Epithelial cell of proximal tubule (primary cell): ENCODE results near the gene MYRIP. TPM values are rescaled to one million over a fixed set of nuclear protein-coding genes. Genes with fewer than 3 reads are reported as not detected.
"Not testable (repeated sequence)": the region's sequence is repeated elsewhere in the genome, so short reads cannot be mapped to it uniquely, and the experiment has no call there.

Experiments
- DNase-seq: peaks from one replicate; pipeline ENCODE4 v3.0.0-alpha.2; 2011; ENCODE audit warnings: low read depth
- H3K4me3 ChIP-seq: 2 replicates; pipeline ENCODE4 v1.5.1; 2011; ENCODE audit warnings: low read depth, mild to moderate bottlenecking, low read length
- total RNA-seq: library from RNA; depleted of rRNA; stranded (reverse); fragments of >200 nt; gene quantifications from 2 replicates; pipeline ENCODE4 v1.2.3, GENCODE V29; 2015
- TF ChIP-seq, protein P1 (sequence below): conservative IDR thresholded peaks from 2 replicates; pipeline ENCODE4 v1.5.1; 2012; ENCODE audit warnings: low read depth, mild to moderate bottlenecking, low read length

MYRIP gene
- total RNA-seq, 1 donor from 2014 or later = 0.12 TPM

DNA sequence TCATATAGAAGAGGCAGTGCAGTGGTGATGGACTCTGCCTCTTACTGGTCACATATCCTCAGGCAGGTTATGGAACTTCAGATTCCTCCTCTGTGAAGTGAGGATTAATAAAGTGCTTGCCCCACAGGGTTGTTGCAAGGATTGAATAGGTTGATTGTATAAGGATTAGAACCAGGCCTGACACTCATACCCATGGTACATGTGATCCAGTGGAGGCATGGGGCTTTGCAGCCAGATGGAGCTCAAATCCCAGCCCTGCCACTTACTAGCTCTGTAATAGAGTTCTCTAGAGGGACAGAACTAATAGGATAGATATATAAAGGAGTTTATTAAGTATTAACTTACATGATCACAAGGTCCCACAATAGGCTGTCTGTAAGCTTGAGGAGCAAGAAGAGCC is 315.5 kb downstream of the MYRIP start:
- no peak for DNase-seq
- TF ChIP-seq, protein P1, sequence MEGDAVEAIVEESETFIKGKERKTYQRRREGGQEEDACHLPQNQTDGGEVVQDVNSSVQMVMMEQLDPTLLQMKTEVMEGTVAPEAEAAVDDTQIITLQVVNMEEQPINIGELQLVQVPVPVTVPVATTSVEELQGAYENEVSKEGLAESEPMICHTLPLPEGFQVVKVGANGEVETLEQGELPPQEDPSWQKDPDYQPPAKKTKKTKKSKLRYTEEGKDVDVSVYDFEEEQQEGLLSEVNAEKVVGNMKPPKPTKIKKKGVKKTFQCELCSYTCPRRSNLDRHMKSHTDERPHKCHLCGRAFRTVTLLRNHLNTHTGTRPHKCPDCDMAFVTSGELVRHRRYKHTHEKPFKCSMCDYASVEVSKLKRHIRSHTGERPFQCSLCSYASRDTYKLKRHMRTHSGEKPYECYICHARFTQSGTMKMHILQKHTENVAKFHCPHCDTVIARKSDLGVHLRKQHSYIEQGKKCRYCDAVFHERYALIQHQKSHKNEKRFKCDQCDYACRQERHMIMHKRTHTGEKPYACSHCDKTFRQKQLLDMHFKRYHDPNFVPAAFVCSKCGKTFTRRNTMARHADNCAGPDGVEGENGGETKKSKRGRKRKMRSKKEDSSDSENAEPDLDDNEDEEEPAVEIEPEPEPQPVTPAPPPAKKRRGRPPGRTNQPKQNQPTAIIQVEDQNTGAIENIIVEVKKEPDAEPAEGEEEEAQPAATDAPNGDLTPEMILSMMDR = no peak
- no peak overlapping the region for H3K4me3 ChIP-seq

DNA sequence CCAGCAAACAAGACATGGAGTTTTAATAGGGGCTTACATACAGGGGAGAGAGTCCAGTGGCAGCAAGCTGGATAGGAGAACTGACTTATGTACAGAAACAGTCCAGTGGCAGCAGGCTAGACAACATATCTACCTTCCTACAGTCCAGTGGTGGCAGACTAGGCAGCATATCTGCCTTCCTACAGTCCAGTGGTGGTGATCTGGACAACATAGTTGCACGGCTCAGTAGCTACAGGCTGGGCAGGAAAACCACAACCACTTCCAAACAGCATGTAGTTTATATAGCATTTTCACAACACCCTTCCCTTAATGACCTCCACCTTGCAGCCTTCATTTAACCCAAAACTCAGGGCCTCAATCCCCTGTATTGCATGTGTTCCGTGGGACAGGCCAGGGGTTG is 318.8 kb downstream of the MYRIP start:
- no peak for DNase-seq
- TF ChIP-seq, protein P1 = no peak
- no peak overlapping the region for H3K4me3 ChIP-seq

DNA sequence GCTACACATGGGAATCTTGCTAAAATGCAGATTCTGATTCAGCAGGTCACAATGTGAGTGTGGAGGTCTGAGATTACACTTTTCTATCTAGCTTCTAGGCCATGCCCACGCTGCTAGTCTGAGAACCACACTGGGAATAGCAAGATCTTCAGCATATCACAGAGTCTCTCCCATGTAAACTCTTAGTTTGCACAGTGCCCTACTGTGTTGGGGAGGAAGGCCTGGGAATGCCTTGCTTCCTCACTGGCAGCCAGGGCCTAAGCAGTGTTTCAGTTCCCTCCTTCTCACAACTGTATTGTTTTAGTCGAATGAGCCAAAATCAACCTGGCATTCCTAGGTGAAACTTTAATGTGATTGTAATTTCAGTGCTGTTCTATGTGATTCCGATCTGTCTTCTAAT is 320.1 kb downstream of the MYRIP start:
- DNase-seq = no peak
- no peak overlapping the region for H3K4me3 ChIP-seq
- TF ChIP-seq, protein P1 = no peak

DNA sequence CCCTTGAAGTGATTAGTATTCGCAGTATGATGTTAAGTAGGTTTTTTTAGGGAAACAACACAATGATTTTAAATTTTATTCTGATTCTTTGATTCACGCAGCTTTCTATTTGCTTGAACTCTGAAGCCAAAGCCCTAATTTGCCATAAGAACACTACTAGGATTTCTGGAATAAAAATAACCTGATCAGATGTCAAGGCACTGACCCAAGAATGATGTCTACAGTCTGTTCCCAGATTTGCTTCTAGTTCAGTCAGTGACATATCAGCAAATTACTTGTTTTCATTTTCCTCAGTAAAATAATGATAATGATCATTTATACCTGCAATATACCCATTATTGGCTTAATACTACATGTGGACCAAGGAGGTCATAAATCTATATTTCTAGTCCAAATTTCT is 320.6 kb downstream of the MYRIP start:
- TF ChIP-seq, protein P1 = no peak
- DNase-seq = no peak
- H3K4me3 ChIP-seq = no peak overlapping the region

DNA sequence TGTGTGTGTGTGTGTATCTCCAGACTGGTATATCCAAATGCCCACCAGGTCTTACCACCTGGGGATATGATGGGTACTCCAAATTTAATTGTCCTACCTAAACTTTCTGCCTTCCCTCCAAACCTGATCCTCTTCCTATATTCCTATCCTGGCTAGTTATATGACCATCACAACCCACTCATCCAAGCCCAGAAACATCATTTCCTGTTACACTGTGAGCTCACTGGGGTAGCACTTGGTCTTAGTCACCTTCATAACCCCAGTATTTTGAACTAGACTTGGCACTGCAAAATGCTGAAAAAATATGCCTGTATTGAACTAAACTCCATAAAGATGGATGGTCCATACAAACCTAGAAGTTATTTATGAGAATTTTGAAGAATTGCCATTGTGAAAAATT is 321.3 kb downstream of the MYRIP start:
- no peak for DNase-seq
- H3K4me3 ChIP-seq = no peak overlapping the region
- TF ChIP-seq, protein P1 = no peak

DNA sequence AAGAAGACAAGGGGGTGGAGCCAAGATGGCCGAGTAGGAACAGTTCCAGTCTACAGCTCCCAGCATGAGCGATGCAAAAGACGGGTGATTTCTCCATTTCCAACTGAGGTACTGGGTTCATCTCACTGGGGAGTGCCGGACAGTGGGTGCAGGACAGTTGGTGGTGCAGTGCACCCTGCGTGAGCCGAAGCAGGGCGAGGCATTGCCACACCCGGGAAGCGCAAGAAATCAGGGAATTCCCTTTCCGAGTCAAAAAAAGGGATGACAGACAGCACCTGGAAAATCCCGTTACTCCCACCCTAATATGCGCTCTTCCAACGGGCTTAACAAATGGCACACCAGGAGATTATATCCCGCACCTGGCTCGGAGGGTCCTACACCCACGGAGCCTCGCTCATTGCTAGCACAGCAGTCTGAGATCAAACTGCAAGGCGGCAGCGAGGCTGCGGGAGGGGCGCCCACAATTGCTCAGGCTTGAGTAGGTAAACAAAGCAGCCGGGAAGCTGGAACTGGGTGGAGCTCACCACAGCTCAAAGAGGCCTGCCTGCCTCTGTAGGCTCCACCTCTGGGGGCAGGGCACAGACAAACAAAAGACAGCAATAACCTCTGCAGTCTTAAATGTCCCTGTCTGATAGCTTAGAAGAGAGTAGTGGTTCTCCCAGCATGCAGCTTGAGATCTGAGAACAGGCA is 324.6 kb downstream of the MYRIP start:
- DNase-seq, H3K4me3 ChIP-seq: not testable (repeated sequence)

DNA sequence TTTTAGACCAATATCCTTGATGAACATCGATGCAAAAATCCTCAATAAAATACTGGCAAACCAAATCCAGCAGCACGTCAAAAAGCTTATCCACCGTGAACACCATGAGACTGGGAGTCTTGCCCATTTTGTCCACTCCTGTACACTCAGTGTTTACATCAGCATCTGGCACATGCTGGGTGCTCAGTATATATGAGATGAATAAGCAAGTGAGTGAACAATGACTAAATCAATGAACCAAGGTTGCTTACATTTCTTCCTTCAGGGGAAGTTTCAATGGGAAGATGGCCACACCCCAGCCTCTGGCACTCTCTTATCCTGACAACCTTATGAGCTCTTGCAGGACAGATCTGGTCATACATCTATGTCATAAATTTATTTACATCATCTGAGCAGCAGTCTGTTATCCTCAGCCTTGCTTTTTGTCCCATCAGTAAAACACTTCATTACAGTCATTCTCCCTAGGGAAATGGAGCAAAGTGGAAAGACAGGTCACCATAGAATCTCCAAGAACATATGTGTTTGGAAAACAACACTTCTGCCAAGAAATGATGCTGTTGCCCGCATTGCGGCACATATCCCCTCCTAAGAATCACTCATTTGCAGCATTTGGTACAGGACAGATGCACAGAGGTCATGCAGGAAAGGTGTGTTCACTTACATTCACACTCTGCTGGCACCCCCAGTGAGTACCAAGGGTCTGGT is 328.3 kb downstream of the MYRIP start:
- H3K4me3 ChIP-seq = no peak overlapping the region
- TF ChIP-seq, protein P1 = no peak
- no peak for DNase-seq
